GM12801 (cell line): Measurements from ENCODE around the gene ST3GAL3.

Source experiments
- CTCF ChIP-seq: IDR thresholded peaks from one replicate; pipeline ENCODE4 v1.5.1; 2011; ENCODE audit warnings: control low read depth; ENCODE audit not compliant: insufficient read length; ENCODE audit errors: extremely low read depth

ST3GAL3 gene

GRCh38 chr1:43979528-43980254, 272.4 kb downstream of the ST3GAL3 start:
- no peak for TF ChIP-seq CTCF

- TF ChIP-seq CTCF = no peak
These were observed 273.2 kb downstream of the ST3GAL3 start for GRCh38 chr1:43980255-43981134.
